Measurements from ENCODE around the gene DCLRE1A.

DCLRE1A gene

DNA sequence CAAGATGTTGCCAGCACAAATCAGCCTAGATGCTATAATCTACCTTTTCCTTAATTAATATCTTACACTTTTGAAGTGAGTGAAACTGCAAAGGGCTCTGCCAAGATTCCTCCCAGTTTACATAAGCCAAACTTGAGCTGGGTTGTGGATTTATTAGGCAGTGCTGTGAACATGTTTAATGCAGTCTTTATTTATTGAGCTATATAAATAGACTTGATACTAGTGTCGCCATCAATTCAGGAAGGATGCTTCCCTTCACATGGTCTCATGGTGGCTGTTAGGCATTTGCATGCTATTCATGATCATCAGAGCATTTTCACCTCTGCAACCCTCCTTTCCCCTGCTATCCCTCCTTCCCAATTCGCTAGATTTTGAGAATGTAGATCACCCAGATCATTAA is 62.2 kb downstream of the DCLRE1A start:
- in situ Hi-C loops (cut with MboI; ENCODE audit: low sequenced_read_pairs): no loop called here

DNA sequence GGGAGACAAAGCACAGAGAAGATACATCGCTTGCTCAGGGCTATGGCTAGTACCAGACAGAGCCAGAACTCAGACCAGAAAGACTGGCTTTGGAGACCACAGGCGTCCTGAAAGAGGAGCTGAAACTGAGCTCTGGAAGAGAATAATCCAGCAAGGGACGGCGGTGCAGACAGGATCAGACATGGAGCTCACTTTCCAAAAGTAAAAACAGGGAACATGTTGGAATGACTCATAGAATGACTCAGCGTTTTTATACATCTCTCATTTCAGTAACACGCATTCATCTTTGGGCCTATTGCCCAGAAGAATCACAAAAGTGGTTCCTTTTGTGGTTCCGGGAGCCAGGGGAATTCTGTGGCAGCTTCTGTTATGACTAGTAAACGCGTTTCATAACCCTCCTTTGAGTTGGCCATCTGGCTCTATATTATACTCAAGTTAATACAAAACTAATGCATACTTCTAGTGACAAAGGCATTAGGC is 65.2 kb downstream of the DCLRE1A start:
- in situ Hi-C loops (cut with MboI; ENCODE audit: low sequenced_read_pairs): no loop called here
